ENCODE measurements around the gene NALCN.

Gene NALCN

DNA sequence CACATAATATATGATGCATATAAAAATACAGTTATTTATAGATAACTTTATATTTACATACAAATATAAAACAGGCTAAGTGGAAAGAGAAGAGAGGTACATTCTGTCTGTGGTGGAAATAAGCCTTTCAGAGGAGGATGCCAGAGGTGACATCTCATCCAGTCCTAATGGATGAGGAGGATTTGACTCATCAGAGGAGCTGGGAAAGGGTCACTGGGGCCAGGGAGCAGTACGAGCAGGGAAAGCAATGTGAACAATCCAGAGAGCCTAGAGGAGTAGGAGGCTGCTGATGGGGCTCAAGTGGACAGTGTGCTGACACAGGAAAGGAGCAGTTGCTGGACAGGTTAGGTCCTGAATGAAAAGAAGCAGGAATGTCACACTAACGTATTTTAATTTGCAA lies 18.6 kb downstream of the NALCN start:
- Histone ChIP-seq H3K36me3 (ENCODE audit: control insufficient read depth in 2 of 2, insufficient read depth in 1 of 2, low read length in 2 of 2) (no peaks in the 10 kb centered on the region), H3K4me1 (ENCODE audit: control insufficient read depth, insufficient read depth, low read length) (no peaks in the 10 kb centered on the region), H3K4me3 (ENCODE audit: low read depth, low read length) (no peak overlapping the region), H3K27ac (ENCODE audit: extremely low read depth, low read depth, low read length) (no peak overlapping the region), H3K9me3 (ENCODE audit: control insufficient read depth, insufficient read depth, low read depth, low read length) (no peaks in the 10 kb centered on the region)
- ChIA-PET POLR2A (no interaction called here), CTCF (no interaction called here)
- TF ChIP-seq ZNF514 (tag by site-specific recombination; IDR thresholded peaks at IDR 0.05) (no peak), ZNF19 (tag by site-specific recombination; IDR thresholded peaks at IDR 0.05; ENCODE audit: low read depth) (no peak), TCF7L2 (IDR thresholded peaks at IDR 0.05; ENCODE audit: borderline replicate concordance, low read depth, low read length) (no peak), SP2 (tag by site-specific recombination; IDR thresholded peaks at IDR 0.05) (no peak), SP7 (tag by site-specific recombination; IDR thresholded peaks at IDR 0.05) (no peak), ZNF23 (tag by site-specific recombination; IDR thresholded peaks at IDR 0.05; ENCODE audit: borderline replicate concordance) (no peak)
- TF ChIP-seq, protein P1, sequence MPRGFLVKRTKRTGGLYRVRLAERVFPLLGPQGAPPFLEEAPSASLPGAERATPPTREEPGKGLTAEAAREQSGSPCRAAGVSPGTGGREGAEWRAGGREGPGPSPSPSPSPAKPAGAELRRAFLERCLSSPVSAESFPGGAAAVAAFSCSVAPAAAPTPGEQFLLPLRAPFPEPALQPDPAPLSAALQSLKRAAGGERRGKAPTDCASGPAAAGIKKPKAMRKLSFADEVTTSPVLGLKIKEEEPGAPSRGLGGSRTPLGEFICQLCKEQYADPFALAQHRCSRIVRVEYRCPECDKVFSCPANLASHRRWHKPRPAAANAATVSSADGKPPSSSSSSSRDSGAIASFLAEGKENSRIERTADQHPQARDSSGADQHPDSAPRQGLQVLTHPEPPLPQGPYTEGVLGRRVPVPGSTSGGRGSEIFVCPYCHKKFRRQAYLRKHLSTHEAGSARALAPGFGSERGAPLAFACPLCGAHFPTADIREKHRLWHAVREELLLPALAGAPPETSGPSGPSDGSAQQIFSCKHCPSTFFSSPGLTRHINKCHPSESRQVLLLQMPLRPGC (tag by site-specific recombination; IDR thresholded peaks at IDR 0.05): no peak
- TF ChIP-seq, protein P2, sequence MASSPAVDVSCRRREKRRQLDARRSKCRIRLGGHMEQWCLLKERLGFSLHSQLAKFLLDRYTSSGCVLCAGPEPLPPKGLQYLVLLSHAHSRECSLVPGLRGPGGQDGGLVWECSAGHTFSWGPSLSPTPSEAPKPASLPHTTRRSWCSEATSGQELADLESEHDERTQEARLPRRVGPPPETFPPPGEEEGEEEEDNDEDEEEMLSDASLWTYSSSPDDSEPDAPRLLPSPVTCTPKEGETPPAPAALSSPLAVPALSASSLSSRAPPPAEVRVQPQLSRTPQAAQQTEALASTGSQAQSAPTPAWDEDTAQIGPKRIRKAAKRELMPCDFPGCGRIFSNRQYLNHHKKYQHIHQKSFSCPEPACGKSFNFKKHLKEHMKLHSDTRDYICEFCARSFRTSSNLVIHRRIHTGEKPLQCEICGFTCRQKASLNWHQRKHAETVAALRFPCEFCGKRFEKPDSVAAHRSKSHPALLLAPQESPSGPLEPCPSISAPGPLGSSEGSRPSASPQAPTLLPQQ (tag by site-specific recombination; IDR thresholded peaks at IDR 0.05): no peak
- TF ChIP-seq, protein P3, sequence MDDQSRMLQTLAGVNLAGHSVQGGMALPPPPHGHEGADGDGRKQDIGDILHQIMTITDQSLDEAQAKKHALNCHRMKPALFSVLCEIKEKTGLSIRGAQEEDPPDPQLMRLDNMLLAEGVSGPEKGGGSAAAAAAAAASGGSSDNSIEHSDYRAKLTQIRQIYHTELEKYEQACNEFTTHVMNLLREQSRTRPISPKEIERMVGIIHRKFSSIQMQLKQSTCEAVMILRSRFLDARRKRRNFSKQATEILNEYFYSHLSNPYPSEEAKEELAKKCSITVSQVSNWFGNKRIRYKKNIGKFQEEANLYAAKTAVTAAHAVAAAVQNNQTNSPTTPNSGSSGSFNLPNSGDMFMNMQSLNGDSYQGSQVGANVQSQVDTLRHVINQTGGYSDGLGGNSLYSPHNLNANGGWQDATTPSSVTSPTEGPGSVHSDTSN (CRISPR knock-in tag; IDR thresholded peaks at IDR 0.05): no peak

DNA sequence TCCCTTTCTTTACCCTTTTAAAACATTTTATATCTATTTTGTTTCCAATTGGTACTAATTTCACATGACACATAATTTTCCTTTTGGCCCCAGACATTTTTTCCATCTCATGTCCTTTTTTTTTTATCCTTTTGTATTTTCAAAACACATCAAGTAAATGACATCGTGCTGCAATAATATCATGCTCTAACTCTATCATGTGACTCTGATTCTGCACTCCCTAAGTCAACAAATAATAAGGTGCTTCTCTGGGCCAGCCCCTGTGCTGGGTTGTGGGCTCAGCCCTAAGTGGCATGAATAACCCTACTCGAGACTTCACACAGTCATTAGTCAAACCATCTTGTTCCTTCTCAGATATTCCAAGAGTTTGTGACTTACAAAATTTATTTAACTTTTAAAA lies 21.7 kb downstream of the NALCN start:
- Histone ChIP-seq H3K4me3 (ENCODE audit: low read depth, low read length) (no peak overlapping the region), H3K36me3 (ENCODE audit: control insufficient read depth in 2 of 2, insufficient read depth in 1 of 2, low read length in 2 of 2) (no peaks in the 10 kb centered on the region), H3K4me1 (ENCODE audit: control insufficient read depth, insufficient read depth, low read length) (no peaks in the 10 kb centered on the region), H3K27ac (ENCODE audit: extremely low read depth, low read depth, low read length) (no peak overlapping the region), H3K9me3 (ENCODE audit: control insufficient read depth, insufficient read depth, low read depth, low read length) (no peaks in the 10 kb centered on the region)
- ChIA-PET CTCF (no interaction called here), POLR2A (no interaction called here)
- TF ChIP-seq KLF1 (tag by site-specific recombination; IDR thresholded peaks at IDR 0.05): no peak
- TF ChIP-seq, protein P4, sequence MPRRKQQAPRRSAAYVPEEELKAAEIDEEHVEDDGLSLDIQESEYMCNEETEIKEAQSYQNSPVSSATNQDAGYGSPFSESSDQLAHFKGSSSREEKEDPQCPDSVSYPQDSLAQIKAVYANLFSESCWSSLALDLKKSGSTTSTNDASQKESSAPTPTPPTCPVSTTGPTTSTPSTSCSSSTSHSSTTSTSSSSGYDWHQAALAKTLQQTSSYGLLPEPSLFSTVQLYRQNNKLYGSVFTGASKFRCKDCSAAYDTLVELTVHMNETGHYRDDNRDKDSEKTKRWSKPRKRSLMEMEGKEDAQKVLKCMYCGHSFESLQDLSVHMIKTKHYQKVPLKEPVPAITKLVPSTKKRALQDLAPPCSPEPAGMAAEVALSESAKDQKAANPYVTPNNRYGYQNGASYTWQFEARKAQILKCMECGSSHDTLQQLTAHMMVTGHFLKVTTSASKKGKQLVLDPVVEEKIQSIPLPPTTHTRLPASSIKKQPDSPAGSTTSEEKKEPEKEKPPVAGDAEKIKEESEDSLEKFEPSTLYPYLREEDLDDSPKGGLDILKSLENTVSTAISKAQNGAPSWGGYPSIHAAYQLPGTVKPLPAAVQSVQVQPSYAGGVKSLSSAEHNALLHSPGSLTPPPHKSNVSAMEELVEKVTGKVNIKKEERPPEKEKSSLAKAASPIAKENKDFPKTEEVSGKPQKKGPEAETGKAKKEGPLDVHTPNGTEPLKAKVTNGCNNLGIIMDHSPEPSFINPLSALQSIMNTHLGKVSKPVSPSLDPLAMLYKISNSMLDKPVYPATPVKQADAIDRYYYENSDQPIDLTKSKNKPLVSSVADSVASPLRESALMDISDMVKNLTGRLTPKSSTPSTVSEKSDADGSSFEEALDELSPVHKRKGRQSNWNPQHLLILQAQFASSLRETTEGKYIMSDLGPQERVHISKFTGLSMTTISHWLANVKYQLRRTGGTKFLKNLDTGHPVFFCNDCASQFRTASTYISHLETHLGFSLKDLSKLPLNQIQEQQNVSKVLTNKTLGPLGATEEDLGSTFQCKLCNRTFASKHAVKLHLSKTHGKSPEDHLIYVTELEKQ (tag by site-specific recombination; IDR thresholded peaks at IDR 0.05; ENCODE audit: borderline replicate concordance): no peak
- peak; percentile 51 for TF ChIP-seq ZBTB17 (tag by site-specific recombination; IDR thresholded peaks at IDR 0.05)

DNA sequence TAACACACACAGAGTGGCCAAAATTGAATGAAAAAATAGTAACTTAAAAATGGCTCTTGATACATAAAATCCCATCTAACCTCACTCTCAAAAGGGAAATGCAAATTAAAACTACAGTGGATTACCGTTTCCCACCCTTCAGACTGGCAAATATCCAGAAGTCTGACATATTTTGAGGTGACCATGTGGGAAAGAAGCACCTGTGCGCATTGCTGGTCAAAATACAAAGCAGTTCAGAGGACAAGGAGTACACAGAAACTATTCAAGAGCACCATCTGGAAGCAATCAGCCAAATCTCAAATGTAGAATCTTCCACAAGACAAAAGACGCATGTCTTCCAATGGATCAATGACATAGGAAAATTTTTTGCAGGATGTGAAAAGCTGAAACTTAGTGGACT lies 23.2 kb downstream of the NALCN start:
- ChIA-PET CTCF (no interaction called here), POLR2A (no interaction called here)
- Histone ChIP-seq H3K4me1 (ENCODE audit: control insufficient read depth, insufficient read depth, low read length) (no peaks in the 10 kb centered on the region), H3K27ac (ENCODE audit: extremely low read depth, low read depth, low read length) (no peak overlapping the region), H3K9me3 (ENCODE audit: control insufficient read depth, insufficient read depth, low read depth, low read length) (no peaks in the 10 kb centered on the region), H3K36me3 (ENCODE audit: control insufficient read depth in 2 of 2, insufficient read depth in 1 of 2, low read length in 2 of 2) (no peaks in the 10 kb centered on the region), H3K4me3 (ENCODE audit: low read depth, low read length) (no peak overlapping the region)
- TF ChIP-seq, protein P5, sequence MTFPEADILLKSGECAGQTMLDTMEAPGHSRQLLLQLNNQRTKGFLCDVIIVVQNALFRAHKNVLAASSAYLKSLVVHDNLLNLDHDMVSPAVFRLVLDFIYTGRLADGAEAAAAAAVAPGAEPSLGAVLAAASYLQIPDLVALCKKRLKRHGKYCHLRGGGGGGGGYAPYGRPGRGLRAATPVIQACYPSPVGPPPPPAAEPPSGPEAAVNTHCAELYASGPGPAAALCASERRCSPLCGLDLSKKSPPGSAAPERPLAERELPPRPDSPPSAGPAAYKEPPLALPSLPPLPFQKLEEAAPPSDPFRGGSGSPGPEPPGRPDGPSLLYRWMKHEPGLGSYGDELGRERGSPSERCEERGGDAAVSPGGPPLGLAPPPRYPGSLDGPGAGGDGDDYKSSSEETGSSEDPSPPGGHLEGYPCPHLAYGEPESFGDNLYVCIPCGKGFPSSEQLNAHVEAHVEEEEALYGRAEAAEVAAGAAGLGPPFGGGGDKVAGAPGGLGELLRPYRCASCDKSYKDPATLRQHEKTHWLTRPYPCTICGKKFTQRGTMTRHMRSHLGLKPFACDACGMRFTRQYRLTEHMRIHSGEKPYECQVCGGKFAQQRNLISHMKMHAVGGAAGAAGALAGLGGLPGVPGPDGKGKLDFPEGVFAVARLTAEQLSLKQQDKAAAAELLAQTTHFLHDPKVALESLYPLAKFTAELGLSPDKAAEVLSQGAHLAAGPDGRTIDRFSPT (tag by site-specific recombination; IDR thresholded peaks at IDR 0.05): no peak
- TF ChIP-seq ZNF664 (tag by site-specific recombination; IDR thresholded peaks at IDR 0.05) (no peak), ZFP37 (tag by site-specific recombination; IDR thresholded peaks at IDR 0.05) (no peak), ZNF701 (tag by site-specific recombination; IDR thresholded peaks at IDR 0.05) (no peak), ZNF132 (tag by site-specific recombination; IDR thresholded peaks at IDR 0.05; ENCODE audit: borderline replicate concordance) (no peak), ZBTB48 (tag by site-specific recombination; IDR thresholded peaks at IDR 0.05) (no peak), ZNF133 (tag by site-specific recombination; IDR thresholded peaks at IDR 0.05) (no peak), PRDM1 (tag by site-specific recombination; IDR thresholded peaks at IDR 0.05) (no peak), ZNF555 (tag by site-specific recombination; conservative IDR thresholded peaks at IDR 0.05) (no peak), ZNF792 (tag by site-specific recombination; IDR thresholded peaks at IDR 0.05) (no peak), ZNF621 (tag by site-specific recombination; IDR thresholded peaks at IDR 0.05) (no peak), ZNF501 (tag by site-specific recombination; IDR thresholded peaks at IDR 0.05) (no peak)

All from HEK293 (cell line).